Activated naive CD8-positive, alpha-beta T cell treated with anti-CD3 and anti-CD28 coated beads, Interleukin-2, amount 50 U/mL, for 24 hours (primary cell): ENCODE data around the gene MPP1.
"Not testable (repeated sequence)": the region's sequence is repeated elsewhere in the genome, so short reads cannot be mapped to it uniquely, and the experiment has no call there.

ENCODE experiments used
- ATAC-seq: fragments of 150-1000 bp; cut with Tn5 transposase; one replicate; pipeline ENCODE4 v1.10.0; 2021
- DNase-seq: peaks from one replicate; pipeline ENCODE4 v3.0.0; 2021
- H3K27ac Mint-ChIP-seq: one replicate; pipeline ENCODE4 v1.8.0; 2021; ENCODE audit warnings: mild to moderate bottlenecking, mixed read lengths
- H3K27me3 Mint-ChIP-seq: one replicate; pipeline ENCODE4 v1.8.0; 2021; ENCODE audit warnings: mixed read lengths
- H3K36me3 Mint-ChIP-seq: one replicate; pipeline ENCODE4 v1.8.0; 2021; ENCODE audit warnings: low read depth, mixed read lengths
- H3K4me1 Mint-ChIP-seq: one replicate; pipeline ENCODE4 v1.8.0; 2021; ENCODE audit warnings: mixed read lengths
- H3K4me3 Mint-ChIP-seq: one replicate; pipeline ENCODE4 v1.8.0; 2021; ENCODE audit warnings: mild to moderate bottlenecking, moderate library complexity, mixed read lengths
- H3K9me3 Mint-ChIP-seq: one replicate; pipeline ENCODE4 v1.8.0; 2021; ENCODE audit warnings: mixed read lengths

MPP1 gene

GRCh38 chrX:154819771-154820341 lies 14.6 kb upstream of the MPP1 start:
- DNase-seq (no peak), ATAC-seq (no peak)
- peaks cover 2% of the 10 kb centered on the region for H3K4me1 Mint-ChIP-seq
- no peak overlapping the region for H3K27ac Mint-ChIP-seq
- H3K4me3 Mint-ChIP-seq, result no peak overlapping the region
- no peaks in the 10 kb centered on the region for H3K27me3 Mint-ChIP-seq
- H3K9me3 Mint-ChIP-seq, result no peaks in the 10 kb centered on the region
- no peaks in the 10 kb centered on the region for H3K36me3 Mint-ChIP-seq

DNA sequence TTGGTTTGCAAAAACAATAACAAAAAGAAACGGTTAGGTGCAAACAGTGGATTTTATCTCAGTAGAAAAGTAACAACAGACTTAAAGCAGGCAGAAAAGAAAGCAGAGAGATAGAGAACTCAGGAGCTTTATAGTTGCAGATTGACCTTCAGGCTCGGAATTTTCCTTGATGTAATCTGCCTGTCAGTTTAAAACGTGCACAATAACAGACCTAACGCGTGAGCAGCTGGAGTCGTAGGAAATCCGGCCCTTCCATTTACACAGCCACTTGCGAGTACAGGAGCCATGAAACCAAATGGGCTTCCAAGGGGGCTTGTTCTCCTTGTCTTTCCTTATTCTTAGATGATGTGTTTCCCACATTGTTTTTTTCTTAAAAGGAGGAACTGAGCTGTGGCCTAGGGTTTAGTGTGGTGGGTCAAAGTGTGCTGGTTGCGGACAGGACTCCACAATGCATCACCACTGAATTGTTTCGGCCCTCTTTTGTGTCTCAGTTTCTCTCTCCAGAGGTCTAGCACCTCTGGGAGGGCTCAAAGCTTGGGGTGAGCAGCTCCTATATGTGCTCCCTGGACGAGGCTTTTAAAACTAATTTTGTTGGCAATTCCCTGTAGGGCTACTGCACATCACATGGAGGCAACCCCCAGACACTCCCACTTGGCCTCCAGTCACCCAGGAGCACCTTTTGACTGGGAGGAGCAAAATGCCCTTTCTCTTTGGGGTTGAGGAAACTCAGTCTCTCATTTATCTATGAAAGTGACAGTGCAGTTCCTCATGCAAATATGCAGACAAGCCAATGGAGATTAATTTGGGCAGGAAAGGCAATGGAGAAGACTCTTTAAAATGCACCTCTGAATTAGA lies 13.9 kb upstream of the MPP1 start:
- H3K27me3 Mint-ChIP-seq, result no peaks in the 10 kb centered on the region
- ATAC-seq (no peak), DNase-seq (no peak)
- H3K9me3 Mint-ChIP-seq, result no peaks in the 10 kb centered on the region
- H3K27ac Mint-ChIP-seq, result no peak overlapping the region
- no peaks in the 10 kb centered on the region for H3K36me3 Mint-ChIP-seq
- H3K4me1 Mint-ChIP-seq, result peaks cover 2% of the 10 kb centered on the region
- H3K4me3 Mint-ChIP-seq, result no peak overlapping the region

DNA sequence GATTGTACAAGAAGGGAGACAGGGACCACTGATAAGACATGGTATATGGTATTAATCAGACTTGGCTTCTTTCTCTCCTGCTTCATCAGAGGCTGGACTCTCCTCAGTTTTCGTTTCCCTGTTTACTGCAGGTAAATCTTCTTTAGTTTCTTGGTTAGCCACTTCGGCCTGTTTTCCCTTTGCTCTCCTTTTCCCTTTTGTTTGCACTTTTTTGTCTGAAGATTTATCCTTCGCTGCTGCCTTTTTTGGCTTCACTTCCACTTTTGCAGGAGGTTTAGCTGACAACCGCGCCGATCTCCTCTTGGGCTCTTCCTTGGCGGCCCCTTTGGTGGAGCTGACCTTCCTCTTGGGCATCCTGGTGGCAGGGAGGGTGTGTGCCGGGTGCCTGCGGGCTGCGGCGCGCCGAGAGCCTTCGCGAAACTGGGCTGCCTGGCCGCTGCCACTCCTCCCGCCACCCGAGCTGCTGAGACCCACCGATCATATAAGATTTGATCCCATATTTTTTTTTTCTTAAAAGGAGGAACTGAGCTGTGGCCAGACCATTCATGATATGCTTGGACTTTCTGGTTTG lies 11.8 kb upstream of the MPP1 start:
- not testable (repeated sequence) for H3K27ac Mint-ChIP-seq, H3K9me3 Mint-ChIP-seq, H3K27me3 Mint-ChIP-seq, ATAC-seq, H3K36me3 Mint-ChIP-seq, H3K4me3 Mint-ChIP-seq, DNase-seq, H3K4me1 Mint-ChIP-seq

DNA sequence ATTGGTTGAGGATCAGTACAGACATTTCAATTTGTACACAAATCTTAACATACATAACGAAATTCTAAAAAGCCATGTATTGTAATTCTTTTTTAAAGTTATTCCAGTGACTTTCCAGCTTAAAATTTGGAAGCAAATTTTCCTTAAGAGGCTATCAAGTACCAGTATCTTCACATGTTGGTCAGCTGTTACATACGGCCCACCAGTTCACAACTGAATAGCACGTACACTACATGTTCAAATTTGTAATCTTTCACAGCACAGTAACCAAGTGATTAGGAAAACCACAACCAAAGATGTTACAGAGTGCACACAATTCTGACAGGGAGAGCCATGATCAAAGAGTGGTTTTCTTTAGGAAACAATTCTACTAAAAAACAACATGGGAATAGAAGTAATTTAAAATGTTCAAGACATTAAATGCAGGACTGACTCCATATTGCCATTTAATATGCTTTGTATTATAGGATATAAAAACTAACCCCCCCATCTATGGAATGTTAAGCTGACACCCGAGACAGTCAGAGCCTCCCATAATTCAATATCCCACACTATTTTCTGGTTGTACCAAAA lies 11.1 kb upstream of the MPP1 start:
- not testable (repeated sequence) for H3K4me1 Mint-ChIP-seq, H3K27ac Mint-ChIP-seq, ATAC-seq, H3K4me3 Mint-ChIP-seq, H3K9me3 Mint-ChIP-seq, H3K27me3 Mint-ChIP-seq, DNase-seq, H3K36me3 Mint-ChIP-seq

DNA sequence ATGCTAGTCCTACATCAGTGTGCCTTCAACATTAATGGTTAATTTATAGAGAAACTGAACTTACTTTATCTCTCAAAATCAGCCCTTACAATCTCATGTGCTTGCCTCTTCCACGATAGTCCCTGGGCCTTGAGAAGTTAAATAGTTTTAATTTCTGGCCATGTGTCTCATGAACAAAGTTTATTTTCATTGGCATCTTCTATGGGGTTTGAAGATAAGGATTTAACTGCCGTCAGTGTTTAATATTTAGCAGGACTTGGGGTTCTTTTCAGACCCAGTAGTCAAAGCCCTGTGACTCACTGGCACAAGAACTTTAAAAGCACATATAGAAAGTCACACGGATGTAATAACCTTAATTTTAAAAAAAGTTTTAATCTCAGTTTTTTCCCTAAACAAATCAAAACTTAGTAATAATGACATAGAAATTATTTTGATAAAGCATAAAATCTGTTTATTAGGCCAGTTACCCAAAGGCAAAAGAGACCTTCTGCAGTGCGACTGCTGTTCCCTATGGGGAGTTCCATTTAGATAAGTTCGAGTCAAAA lies 10.1 kb upstream of the MPP1 start:
- Mint-ChIP-seq H3K4me1 (no peaks in the 10 kb centered on the region), H3K27ac (no peak overlapping the region), H3K27me3 (peaks cover 3% of the 10 kb centered on the region), H3K4me3 (no peak overlapping the region), H3K36me3 (no peaks in the 10 kb centered on the region), H3K9me3 (no peaks in the 10 kb centered on the region)
- DNase-seq, result no peak
- no peak for ATAC-seq

- Mint-ChIP-seq H3K36me3 (no peaks in the 10 kb centered on the region), H3K27me3 (peaks cover 3% of the 10 kb centered on the region), H3K4me1 (no peaks in the 10 kb centered on the region), H3K4me3 (no peak overlapping the region), H3K27ac (no peak overlapping the region), H3K9me3 (no peaks in the 10 kb centered on the region)
- ATAC-seq (no peak), DNase-seq (no peak)
Measured at GRCh38 chrX:154813801-154814200, 8.5 kb upstream of the MPP1 start.

DNA sequence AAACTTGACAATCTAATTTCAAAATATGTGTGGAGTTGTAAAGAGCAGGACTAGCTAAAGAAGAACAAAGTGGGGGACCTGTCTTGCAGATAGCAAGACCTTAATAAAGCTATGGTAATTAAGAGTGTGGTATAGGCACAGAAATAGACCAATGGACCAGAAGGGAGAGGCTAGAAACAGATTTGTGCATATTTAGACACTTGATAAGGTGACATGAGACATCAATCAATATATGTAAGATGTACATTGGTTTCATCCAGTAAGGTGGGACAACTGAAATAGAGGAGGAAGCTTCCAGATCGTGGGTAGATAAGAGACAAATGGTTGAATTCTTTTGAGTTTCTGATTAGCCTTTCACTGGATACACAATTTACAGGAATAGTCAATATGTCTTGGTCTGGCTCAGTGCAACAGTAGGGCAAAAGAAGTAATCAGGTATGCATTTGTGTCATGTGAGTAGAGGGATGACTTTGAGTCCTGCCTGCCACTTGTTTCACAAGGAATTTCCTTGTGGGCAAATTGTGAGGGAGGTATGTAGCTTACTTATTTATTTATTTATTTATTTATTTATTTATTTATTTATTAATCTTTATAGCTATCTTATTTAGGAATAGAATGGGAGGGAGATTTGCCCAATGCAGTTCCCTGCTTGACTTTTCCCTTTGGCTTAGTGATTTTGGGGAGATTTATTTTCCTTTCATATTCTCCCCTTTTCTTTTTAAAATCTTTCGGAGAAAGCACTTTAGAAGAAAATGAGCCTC lies 7.2 kb upstream of the MPP1 start:
- DNase-seq (no peak), ATAC-seq (no peak)
- no peak overlapping the region for H3K27ac Mint-ChIP-seq
- no peaks in the 10 kb centered on the region for H3K9me3 Mint-ChIP-seq
- no peak overlapping the region for H3K4me3 Mint-ChIP-seq
- H3K36me3 Mint-ChIP-seq, result no peaks in the 10 kb centered on the region
- H3K27me3 Mint-ChIP-seq, result peaks cover 3% of the 10 kb centered on the region
- H3K4me1 Mint-ChIP-seq, result no peaks in the 10 kb centered on the region

DNA sequence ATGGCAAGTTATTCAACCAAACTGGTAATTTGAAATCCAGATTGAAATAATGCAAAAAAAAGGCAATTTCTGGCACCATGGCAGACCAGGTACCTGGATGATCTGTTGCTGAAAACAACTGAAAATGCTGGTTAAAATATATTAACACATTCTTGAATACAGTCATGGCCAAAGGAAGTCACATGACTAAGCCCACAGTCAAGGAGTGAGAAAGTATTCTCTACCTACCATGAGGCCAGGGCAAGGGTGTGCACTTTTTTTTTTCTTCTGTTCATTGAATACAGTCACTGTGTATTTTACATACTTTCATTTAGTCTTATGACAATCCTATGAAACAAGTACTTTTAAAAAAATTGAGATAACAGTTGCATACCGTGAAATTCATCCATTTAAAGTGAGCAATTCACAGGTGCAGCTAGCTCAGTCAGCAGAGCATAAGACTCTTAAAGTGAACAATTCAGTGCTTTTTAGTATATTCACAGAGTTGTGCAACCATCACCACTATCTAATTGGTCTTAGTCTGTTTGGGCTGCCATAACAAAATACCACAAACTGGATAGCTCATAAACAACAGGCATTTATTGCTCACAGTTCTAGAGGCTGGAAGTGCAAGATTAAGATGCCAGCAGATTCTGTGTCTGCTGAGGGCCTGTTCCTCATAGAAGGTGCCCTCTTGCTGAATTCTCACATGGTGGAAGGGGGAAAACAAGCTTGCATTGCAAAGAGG lies 4.8 kb upstream of the MPP1 start:
- H3K9me3 Mint-ChIP-seq, result no peaks in the 10 kb centered on the region
- no peak overlapping the region for H3K4me3 Mint-ChIP-seq
- peaks cover 6% of the 10 kb centered on the region for H3K4me1 Mint-ChIP-seq
- DNase-seq, result no peak
- no peak for ATAC-seq
- H3K36me3 Mint-ChIP-seq, result no peaks in the 10 kb centered on the region
- no peak overlapping the region for H3K27ac Mint-ChIP-seq
- H3K27me3 Mint-ChIP-seq, result peaks cover 3% of the 10 kb centered on the region

DNA sequence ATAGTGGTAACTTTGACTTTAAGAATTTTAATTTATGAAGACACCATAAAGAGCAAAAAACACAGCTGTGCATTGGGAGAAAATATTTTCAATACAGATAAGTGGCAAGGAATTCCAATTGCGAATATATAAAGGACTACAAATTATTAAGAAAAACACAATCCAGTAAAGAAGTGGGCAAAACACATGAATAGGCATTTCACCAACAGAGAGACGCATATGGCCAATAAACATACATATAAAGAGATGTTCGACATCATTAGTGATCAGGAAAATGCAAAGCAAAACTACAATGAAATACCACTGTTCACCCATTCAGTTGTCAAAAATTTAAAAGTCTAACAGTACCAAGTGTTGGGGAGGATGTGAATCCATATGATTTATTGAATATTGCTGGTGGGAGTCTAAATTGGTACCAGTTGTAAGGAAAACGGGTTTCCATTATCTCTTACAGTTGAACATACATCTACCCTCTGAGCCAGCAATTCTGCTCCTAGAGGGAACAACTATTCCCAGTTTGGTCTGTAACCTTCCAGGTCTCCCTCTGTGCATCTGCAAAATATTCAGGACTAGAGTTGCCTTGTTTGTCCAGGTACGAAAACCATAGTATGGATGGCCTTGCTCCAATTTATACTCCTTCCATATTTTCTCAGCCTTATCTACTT lies 1.7 kb upstream of the MPP1 start:
- ATAC-seq (no peak), DNase-seq (no peak)
- H3K9me3 Mint-ChIP-seq, result no peaks in the 10 kb centered on the region
- H3K4me1 Mint-ChIP-seq, result peaks cover 32% of the 10 kb centered on the region
- H3K36me3 Mint-ChIP-seq, result no peaks in the 10 kb centered on the region
- no peak overlapping the region for H3K4me3 Mint-ChIP-seq
- H3K27me3 Mint-ChIP-seq, result no peaks in the 10 kb centered on the region
- no peak overlapping the region for H3K27ac Mint-ChIP-seq

- Mint-ChIP-seq H3K4me3 (peak overlapping the region; percentile 78), H3K9me3 (no peaks in the 10 kb centered on the region), H3K36me3 (no peaks in the 10 kb centered on the region), H3K4me1 (peaks cover 42% of the 10 kb centered on the region), H3K27ac (no peak overlapping the region), H3K27me3 (no peaks in the 10 kb centered on the region)
- DNase-seq (no peak), ATAC-seq (no peak)
Measured at GRCh38 chrX:154805696-154806091, 409 bp upstream of the MPP1 start.

DNA sequence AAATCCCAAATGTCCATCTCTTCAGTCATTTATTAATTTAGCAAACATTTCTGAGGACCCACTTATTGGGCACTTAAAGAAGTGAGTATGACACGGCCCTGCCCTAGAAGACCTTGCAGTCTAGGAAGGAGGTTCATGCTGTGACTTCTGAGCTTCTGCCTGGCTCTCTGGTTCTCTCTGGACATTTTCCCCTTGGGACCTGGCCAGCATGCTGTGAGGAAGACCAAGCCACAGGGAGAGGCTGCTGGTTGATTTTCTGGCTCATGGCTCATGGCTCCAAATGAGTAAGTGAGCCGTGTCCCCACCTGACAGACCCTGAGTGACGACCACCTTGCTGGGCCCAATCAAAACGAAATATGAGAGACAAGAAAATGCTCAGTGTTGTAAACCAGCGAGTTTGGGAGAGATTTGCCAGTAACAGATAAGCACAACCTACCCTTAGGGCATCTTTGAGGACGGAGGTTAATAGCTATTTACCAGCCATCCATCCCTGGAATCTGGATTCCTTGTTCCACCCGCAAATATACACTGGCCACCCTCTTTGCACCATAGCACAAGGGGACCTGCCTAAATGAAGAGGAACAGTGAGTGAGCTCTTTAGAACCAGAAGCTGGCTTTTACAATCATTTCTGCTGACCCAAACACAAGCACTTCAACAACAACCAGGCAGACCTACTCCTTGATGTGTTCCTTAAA lies 876 bp downstream of the MPP1 start:
- no peak for ATAC-seq
- Mint-ChIP-seq H3K4me1 (peaks cover 55% of the 10 kb centered on the region), H3K27me3 (no peaks in the 10 kb centered on the region), H3K4me3 (peak overlapping the region; percentile 78), H3K9me3 (no peaks in the 10 kb centered on the region), H3K27ac (no peak overlapping the region), H3K36me3 (no peaks in the 10 kb centered on the region)
- no peak for DNase-seq

- no peak for DNase-seq
- Mint-ChIP-seq H3K4me1 (peaks cover 66% of the 10 kb centered on the region), H3K36me3 (peaks cover 2% of the 10 kb centered on the region), H3K4me3 (peak overlapping the region; percentile 24), H3K27ac (no peak overlapping the region), H3K9me3 (no peaks in the 10 kb centered on the region), H3K27me3 (no peaks in the 10 kb centered on the region)
- no peak for ATAC-seq
Measured at GRCh38 chrX:154802947-154803346, 2.3 kb downstream of the MPP1 start.
